Measurements from ENCODE around the gene BCL7A.
"Not testable (repeated sequence)": the region's sequence is repeated elsewhere in the genome, so short reads cannot be mapped to it uniquely, and the experiment has no call there.

Gene BCL7A

DNA sequence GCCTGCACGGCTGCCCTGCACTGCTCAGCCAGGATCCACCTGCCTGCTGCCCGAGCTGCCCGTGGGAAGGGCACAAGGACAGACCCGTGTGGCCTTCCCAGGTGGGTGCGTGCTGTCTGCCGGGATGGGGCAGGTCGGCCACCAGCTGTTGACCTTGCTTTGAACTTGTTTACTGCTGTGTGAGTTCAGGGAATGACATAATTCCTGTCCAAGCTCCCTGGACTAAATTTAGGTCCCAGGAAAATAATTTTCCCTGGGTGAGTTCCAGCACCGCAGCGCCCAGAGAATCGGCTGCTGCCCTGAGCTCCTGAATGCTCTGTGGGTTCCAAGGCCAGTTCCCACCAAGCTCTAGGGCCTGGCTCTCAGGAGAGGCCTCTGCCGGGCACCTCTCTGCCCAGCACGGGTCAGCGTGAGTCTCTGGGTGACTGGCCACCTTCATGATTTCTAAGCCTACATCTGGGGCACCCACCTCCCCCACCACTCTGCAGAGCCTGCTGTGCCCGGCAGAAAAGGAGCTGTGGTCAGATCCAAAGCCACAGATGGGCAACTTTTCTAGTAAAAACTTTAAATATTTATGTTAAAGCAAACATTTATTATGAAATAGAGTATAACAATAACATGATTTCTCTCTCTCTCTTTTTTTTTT is 29.7 kb downstream of the BCL7A start:
- peaks cover 23% of the 10 kb centered on the region for H3K79me2 ChIP-seq (ENCODE audit: control insufficient read depth, low read length)
- H3K9me2 ChIP-seq (replicated peaks; ENCODE audit: control insufficient read depth, low read length), result no peaks in the 10 kb centered on the region
- no peaks in the 10 kb centered on the region for H3K4me1 ChIP-seq (ENCODE audit: control insufficient read depth, low read length)
- no peaks in the 10 kb centered on the region for H3K9me3 ChIP-seq (ENCODE audit: control insufficient read depth, insufficient read depth, low read length)
- H3K4me2 ChIP-seq (ENCODE audit: low read length), result no peak overlapping the region
- H3F3A ChIP-seq (ENCODE audit: control insufficient read depth, insufficient read depth), result peaks cover 25% of the 10 kb centered on the region
- no peaks in the 10 kb centered on the region for H3K27me3 ChIP-seq (ENCODE audit: control insufficient read depth, low read length)
- no peak overlapping the region for H3K27ac ChIP-seq (ENCODE audit: low read depth, low read length)
- peaks cover 16% of the 10 kb centered on the region; the same call in 1 of the 2 replicates for H4K20me1 ChIP-seq (ENCODE audit: control insufficient read depth, insufficient read depth, low read depth, low read length)
- TF ChIP-seq CTCF (IDR thresholded peaks at IDR 0.05; ENCODE audit: low read depth, low read length, poor library complexity, severe bottlenecking) (no peak), EZH2phosphoT487 (IDR thresholded peaks at IDR 0.05; ENCODE audit: borderline replicate concordance, low read length) (no peak)
- peaks cover 79% of the 10 kb centered on the region for H3K36me3 ChIP-seq (ENCODE audit: control insufficient read depth, low read length)
- H3K4me3 ChIP-seq (ENCODE audit: low read length), result no peak overlapping the region

GRCh38 chr12:122052285-122052684 is 30.6 kb downstream of the BCL7A start:
- Histone ChIP-seq H3K27me3 (ENCODE audit: control insufficient read depth, low read length) (no peaks in the 10 kb centered on the region), H3K9me3 (ENCODE audit: control insufficient read depth, insufficient read depth, low read length) (no peaks in the 10 kb centered on the region), H3K27ac (ENCODE audit: low read depth, low read length) (no peak overlapping the region), H3K79me2 (ENCODE audit: control insufficient read depth, low read length) (peaks cover 23% of the 10 kb centered on the region), H3K36me3 (ENCODE audit: control insufficient read depth, low read length) (peaks cover 81% of the 10 kb centered on the region), H3K4me3 (ENCODE audit: low read length) (no peak overlapping the region), H4K20me1 (ENCODE audit: control insufficient read depth, insufficient read depth, low read depth, low read length) (peaks cover 17% of the 10 kb centered on the region; the same call in 1 of the 2 replicates), H3F3A (ENCODE audit: control insufficient read depth, insufficient read depth) (peaks cover 28% of the 10 kb centered on the region), H3K4me2 (ENCODE audit: low read length) (no peak overlapping the region), H3K9me2 (replicated peaks; ENCODE audit: control insufficient read depth, low read length) (no peaks in the 10 kb centered on the region), H3K4me1 (ENCODE audit: control insufficient read depth, low read length) (no peaks in the 10 kb centered on the region)
- TF ChIP-seq EZH2phosphoT487 (IDR thresholded peaks at IDR 0.05; ENCODE audit: borderline replicate concordance, low read length) (no peak), CTCF (IDR thresholded peaks at IDR 0.05; ENCODE audit: low read depth, low read length, poor library complexity, severe bottlenecking) (no peak)

- H3K9me3 ChIP-seq (ENCODE audit: control insufficient read depth, insufficient read depth, low read length), result no peaks in the 10 kb centered on the region
- no peak overlapping the region for H3K27ac ChIP-seq (ENCODE audit: low read depth, low read length)
- peaks cover 14% of the 10 kb centered on the region for H3K79me2 ChIP-seq (ENCODE audit: control insufficient read depth, low read length)
- no peaks in the 10 kb centered on the region for H3K9me2 ChIP-seq (replicated peaks; ENCODE audit: control insufficient read depth, low read length)
- H3F3A ChIP-seq (ENCODE audit: control insufficient read depth, insufficient read depth), result peaks cover 43% of the 10 kb centered on the region
- H3K27me3 ChIP-seq (ENCODE audit: control insufficient read depth, low read length), result no peaks in the 10 kb centered on the region
- H3K4me3 ChIP-seq (ENCODE audit: low read length), result no peak overlapping the region
- no peak overlapping the region for H3K4me2 ChIP-seq (ENCODE audit: low read length)
- no peaks in the 10 kb centered on the region for H3K4me1 ChIP-seq (ENCODE audit: control insufficient read depth, low read length)
- peaks cover 17% of the 10 kb centered on the region; the same call in 1 of the 2 replicates for H4K20me1 ChIP-seq (ENCODE audit: control insufficient read depth, insufficient read depth, low read depth, low read length)
- TF ChIP-seq CTCF (IDR thresholded peaks at IDR 0.05; ENCODE audit: low read depth, low read length, poor library complexity, severe bottlenecking) (no peak), EZH2phosphoT487 (IDR thresholded peaks at IDR 0.05; ENCODE audit: borderline replicate concordance, low read length) (no peak)
- H3K36me3 ChIP-seq (ENCODE audit: control insufficient read depth, low read length), result peaks cover 86% of the 10 kb centered on the region
Measured at GRCh38 chr12:122054842-122055520, 33.3 kb downstream of the BCL7A start.

DNA sequence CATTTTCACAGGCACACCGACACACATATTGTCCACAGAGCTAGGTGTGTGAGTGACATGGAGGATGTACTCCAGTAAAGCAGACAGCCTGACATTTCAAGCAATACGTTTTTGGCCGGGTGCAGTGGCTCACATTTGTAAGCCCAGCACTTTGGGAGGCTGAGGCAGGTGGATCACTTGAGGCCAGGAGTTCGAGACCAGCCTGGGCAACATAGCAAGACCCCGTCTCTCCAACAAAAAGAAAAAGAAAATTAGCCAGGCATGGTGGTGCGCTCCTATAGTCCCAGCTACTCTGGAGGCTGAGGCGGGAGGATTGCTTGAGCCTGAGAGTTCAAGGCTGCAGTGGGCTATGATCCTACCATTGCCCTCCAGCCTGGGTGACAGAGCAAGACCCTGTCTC is 34.7 kb downstream of the BCL7A start:
- Histone ChIP-seq H3K36me3 (ENCODE audit: control insufficient read depth, low read length) (peaks cover 85% of the 10 kb centered on the region), H3K79me2 (ENCODE audit: control insufficient read depth, low read length) (peaks cover 10% of the 10 kb centered on the region), H4K20me1 (ENCODE audit: control insufficient read depth, insufficient read depth, low read depth, low read length) (peaks cover 17% of the 10 kb centered on the region; the same call in 1 of the 2 replicates), H3F3A (ENCODE audit: control insufficient read depth, insufficient read depth) (peaks cover 50% of the 10 kb centered on the region)
- not testable (repeated sequence) for H3K9me3 ChIP-seq (ENCODE audit: control insufficient read depth, insufficient read depth, low read length); H3K4me1 ChIP-seq (ENCODE audit: control insufficient read depth, low read length); H3K27ac ChIP-seq (ENCODE audit: low read depth, low read length); H3K4me3 ChIP-seq (ENCODE audit: low read length); H3K4me2 ChIP-seq (ENCODE audit: low read length); H3K27me3 ChIP-seq (ENCODE audit: control insufficient read depth, low read length); H3K9me2 ChIP-seq (replicated peaks; ENCODE audit: control insufficient read depth, low read length)
